GM19239 (cell line): ENCODE data around the gene MST1.
"Not testable (repeated sequence)": the region's sequence is repeated elsewhere in the genome, so short reads cannot be mapped to it uniquely, and the experiment has no call there.

Source experiments
- DNase-seq: peaks from one replicate; pipeline ENCODE4 v3.0.0; 2011; ENCODE audit warnings: low spot score; ENCODE audit not compliant: insufficient read length
- FAIRE-seq: peaks from 2 replicates; lab custom pipeline; 2011; peaks lifted over from hg19 to GRCh38; lab: Jason Lieb, UNC

The MST1 gene

DNA sequence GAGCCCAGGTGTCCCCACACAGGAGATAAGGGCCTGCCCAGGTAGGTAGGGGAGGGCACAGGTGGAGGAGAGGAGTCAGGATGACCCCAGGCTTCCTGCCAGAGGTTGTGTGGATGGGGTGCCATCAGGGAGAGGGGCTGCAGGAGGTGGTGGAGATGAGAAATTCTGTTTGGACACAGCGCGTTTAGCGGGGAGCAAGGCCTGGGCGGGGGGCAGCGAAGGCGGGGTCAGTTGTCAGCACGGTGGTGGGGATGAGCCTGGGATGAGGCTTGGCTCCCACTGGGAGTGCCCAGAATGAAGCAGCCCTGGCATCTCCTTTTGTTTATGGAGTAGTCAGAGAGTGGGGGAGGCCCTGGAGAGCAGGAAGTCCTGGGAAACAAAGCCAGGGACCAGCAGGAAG is 14.7 kb upstream of the MST1 start:
- FAIRE-seq (no peak), DNase-seq (no peak)

GRCh38 chr3:49703443-49703927 is 14.2 kb upstream of the MST1 start:
- FAIRE-seq (peak; percentile 86), DNase-seq (peak; percentile 90)

DNA sequence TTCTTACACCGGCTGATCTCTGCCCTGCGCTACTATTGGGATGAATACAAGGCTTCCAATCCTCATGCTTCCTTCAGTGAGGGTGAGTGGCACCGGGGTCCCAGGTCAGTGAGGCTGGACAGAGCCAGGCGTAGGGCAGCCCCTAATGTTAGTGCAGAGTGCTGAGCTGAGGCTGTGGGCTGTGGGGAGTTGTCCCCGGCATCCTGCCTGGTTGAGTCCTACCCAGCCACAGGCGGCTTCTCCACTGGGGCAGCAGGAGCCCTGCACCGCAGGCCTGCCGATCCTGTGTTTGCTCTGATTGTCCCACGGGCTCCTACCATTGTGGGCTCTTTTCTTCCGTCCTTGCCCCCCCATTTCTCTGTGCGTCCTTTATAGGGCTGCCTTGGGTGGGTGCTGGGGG is 13.4 kb upstream of the MST1 start:
- no peak for FAIRE-seq
- DNase-seq: no peak

- FAIRE-seq (no peak), DNase-seq (no peak)
Observed at GRCh38 chr3:49701388-49702077, 12.3 kb upstream of the MST1 start.

DNA sequence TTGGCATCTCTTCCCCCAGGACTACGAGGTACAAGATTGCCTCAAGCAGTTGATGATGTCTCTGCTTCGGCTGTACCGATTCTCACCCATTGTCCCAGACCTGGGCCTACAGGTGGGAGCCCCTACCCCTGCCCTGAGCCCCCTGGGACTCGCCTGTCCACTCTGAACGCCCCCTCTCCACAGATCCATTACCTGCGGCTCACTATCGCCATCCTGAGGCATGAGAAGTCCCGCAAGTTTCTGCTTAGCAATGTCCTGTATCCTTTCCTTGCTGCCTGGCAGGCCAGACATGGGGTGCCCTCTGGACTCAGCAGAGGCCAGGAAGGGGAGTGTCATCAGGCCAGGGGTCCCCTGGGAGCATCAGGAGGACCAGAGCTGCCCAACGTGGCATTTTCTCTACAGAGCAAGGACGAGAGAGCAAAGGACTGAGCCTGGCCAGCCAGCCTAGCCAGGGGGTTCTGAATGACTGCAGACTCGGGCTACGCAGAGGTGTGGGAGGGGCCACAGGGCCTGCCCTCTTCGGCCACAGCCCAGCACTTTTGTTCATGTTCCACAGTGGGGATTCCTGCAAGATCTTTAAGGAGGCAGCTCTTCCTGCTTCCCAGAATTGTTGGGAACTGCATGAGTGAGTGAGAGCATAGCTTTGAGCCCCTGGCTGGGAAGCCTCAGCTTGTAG is 11.3 kb upstream of the MST1 start:
- DNase-seq (no peak), FAIRE-seq (no peak)

DNA sequence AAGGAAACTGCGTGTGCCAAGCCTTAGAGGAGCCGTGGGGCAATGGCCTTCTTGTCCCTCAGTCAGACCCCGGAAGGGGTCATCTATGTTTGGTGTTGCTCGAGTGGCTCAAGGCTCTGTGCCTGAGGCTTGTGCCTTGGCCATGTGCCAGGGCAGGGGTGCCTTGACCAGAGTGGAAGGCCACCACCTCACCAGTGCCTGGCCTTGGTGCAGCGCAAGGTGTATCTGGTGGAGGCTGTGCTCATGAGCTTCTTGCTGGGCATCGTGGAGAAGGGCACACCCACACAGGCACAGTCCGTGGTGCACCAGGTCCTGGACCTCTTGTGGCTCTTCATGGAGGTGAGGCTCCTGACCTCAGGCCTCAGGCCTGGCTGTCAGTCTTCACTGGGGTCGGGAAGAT is 10.7 kb upstream of the MST1 start:
- FAIRE-seq (no peak), DNase-seq (no peak)

DNA sequence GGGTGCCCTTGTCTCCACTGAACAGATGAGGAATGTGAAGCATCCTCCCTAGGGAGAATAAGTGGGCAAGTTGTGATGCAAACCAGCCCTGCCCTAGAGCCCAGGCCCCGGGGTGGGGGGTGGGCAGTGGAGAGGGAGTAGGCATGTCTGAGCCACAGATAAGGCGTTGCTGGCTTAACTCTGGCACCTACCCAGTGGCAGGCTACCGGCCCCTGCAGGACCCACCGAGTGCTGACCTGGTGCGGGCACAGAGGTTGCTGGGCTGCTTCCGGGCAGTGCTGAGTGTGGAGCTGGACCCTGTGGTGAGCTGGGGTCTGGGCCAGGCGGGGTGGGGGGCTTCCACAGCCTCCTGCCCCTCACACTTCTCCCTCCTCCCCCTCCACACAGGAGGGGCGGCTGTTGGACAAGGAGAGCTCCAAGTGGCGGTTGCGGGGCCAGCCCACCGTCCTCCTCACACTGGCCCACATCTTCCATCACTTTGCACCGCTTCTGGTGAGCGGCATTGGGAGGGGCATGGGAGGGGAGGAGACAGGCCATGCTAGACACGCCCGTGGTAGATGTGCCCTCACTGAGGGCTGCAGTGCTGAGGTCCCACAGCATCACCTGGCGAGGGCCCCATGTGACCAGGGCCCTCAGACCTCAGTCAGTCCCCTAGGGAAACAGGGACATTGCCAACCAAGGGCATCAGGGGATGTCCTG is 10.2 kb upstream of the MST1 start:
- FAIRE-seq: no peak
- no peak for DNase-seq

DNA sequence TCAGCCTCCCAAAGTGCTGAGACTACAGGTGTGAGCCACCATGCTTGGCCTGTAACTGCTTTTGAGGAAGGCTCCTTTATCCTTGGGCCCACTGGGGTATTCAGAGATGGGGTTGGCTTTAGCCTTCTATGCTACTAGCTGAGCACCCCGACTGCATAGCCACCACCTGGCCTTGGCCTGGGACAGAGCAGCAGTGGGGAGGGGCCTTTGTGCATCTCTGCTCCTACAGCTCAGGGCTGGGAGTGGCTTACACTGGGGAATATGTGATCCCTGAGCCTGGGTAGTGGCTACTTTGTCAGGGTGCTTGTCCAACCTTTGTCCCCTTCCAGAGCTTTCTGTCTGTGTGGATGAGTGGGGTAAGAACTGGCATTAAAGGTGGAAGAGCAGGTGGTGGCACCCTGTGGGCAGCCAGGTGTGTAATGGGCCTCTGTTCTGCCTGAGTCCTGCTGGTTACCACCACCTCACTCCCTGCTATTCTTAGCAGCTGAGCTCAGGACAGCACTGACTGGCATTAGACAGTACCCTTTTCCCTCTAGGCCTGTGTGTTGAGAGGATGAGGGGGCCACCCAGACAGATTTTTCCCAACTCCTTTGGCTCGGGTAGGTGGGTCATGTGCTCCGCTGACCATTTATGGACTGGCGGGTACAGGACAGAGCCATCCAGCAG is 6.2 kb upstream of the MST1 start:
- not testable (repeated sequence) for FAIRE-seq

DNA sequence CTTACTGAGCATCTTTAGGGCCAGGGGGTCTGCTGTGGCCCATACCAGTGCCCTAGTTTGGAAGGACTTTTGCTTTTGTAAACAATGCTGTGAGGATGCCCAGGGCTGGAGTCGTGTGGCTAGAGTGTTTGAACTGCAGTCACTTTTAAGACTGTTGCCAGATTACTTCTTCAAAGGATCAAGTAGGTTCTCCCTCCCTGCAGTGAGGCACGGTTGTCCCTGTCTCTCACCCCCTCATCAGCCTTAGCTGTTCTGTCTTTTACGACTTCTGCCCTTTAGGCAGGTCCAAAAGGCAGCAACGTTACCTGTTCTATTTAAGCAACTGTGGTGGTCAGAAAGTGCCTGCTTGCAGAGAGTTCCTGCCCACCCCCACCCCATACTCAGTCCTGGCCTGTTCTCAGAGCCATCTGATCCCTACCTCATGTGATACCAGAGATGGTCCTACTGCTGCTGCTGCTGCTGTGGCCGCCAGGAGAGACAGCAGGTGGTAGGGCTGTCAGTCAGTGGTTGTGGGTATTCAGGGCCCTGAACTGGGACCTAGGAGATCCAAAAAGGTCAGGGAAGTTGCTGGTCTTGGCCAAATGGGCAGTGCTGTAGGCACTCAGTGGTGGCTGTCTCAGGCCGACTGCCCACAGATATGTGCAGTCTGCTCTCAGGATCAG is 5.3 kb upstream of the MST1 start:
- DNase-seq, FAIRE-seq: not testable (repeated sequence)

More for the DNA sequence above, 6.2 kb upstream of the MST1 start:
- DNase-seq: not testable (repeated sequence)

DNA sequence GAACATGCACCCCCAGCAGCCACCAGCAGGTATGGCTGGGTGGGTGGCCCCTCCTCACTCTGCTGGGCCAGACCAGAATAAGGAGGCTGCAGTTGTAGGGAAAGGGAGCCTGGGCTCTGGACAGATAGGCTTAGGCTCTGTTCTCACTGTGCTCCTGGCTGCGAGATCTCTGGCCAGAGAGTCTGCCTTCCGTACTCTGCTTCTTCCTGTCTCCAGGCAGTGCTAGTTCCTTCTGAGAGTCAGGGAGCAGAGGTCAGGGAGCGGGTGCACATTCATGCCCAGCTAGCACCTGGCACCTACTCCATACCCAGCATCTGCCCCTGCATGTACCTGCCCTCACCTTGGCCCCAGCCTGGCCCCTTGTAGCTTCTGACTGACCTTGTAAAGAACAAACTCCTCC is 2.2 kb upstream of the MST1 start:
- not testable (repeated sequence) for DNase-seq, FAIRE-seq

GRCh38 chr3:49690856-49691255 is 1.6 kb upstream of the MST1 start:
- FAIRE-seq, DNase-seq: not testable (repeated sequence)

DNA sequence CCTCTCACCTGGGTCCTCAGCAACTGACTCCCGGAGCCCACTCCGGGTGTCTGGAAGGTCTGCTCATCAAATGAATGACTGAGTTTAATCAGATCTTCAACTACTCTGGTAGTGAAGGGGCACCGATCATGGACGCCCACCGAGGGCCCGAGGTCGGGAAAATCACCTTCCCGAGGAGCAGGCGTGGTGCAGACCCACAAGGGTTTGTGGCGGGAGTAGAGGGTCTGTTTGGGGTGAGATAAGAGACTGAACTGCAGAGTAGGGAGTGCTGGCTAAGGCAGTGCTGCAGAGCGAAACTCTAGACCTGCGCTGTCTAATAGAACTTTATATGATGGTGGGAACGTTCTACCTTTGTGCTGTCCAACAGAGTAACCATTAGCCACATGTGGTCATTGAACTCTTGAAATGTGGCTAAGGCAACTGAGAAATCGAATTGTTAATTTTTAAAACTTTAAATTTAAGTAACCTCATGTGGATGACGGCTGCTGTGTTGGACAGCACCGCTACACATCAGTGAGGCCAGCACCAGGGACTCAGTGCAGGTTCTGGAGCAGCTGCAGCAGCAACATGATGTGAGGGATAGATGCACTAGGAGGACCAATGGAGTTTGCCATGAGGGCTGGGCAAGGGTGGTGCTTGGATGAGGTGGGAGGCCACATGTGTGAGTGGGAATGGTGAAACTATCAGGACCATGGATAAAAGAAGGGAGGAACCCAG is 792 bp upstream of the MST1 start:
- FAIRE-seq, DNase-seq: not testable (repeated sequence)

- FAIRE-seq, DNase-seq: not testable (repeated sequence)
Observed at GRCh38 chr3:49688338-49689045, 782 bp downstream of the MST1 start.

DNA sequence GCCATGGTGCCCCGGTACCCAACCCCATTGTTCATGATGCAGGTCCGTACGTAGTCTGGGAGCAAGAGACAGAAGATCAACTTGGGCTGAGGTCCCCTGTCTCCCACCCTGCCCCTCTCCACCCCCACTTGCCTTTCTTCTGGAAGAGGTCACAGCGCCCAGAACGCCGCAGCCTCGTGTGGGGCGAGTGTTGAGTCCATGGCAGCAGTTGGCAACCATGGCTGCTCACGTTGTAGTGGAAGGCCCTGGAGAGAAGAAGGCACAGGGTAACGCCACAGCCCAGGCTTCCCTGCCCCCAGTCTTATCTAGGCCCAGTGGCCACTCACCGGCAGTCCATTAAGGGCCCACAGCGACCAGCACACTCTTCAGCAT is 1.9 kb downstream of the MST1 start:
- DNase-seq, FAIRE-seq: not testable (repeated sequence)

DNA sequence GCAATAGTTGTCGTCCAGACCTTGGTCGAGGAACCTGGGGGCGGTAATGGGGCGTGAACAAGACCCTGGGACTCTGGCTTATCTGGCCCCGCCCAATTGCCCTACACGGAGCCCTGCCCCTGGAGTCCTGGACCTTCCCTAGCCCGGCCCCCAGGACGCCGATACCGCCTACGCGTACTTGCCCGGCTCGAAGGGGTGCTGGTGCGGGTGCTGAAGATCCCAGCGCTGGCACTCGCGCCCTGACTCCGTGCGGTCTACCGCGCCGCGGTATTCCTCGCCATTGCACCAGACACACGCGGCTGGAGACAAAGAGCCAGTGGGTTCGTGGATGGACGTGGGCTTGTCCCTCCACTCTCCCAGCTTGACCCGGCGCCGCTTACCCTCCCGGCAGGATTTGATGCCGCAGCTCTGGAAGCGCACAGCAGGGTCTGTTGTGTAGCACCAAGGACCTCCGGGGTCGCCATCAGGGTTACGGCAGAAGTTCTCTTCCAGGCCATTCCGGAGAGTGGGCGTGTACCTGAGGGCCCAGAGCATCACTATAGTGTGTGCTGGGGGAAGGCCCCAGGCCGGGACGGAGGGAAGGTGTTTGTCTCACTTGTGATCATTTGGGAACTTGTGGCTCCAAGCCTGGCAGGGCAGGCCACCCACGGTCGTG is 2.4 kb downstream of the MST1 start:
- not testable (repeated sequence) for DNase-seq, FAIRE-seq

GRCh38 chr3:49686346-49686745 is 2.9 kb downstream of the MST1 start:
- not testable (repeated sequence) for DNase-seq, FAIRE-seq

DNA sequence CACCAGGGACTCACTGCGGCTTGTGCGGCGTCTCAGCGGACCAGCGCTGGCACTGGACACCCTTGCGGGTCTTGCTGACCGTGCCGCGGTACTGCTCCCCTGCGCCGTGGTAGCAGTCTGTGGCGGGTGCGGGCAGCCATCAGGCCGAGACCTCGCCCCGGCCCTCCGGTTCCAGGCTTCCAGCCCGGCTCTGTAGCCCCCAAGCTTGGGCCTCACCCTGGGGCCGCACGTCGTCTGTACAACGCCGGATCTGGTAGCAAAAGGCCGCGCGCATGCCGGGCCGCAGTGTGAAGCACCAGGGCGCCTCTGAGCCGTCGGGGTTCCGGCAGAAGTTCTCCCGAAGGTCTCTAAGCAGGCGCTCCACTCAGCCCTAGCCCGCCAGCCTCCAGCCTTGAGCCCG is 3.4 kb downstream of the MST1 start:
- not testable (repeated sequence) for DNase-seq, FAIRE-seq

- DNase-seq, FAIRE-seq: not testable (repeated sequence)
Observed at GRCh38 chr3:49685103-49685502, 4.2 kb downstream of the MST1 start.
